GM12875 (cell line): Measurements from ENCODE around the gene PIAS4.
A peak's percentile ranks its signal among the peaks of the same experiment; 100 is the strongest.

Experiments
- H3K4me3 ChIP-seq: one replicate; pipeline ENCODE4 v1.5.1; 2011; ENCODE audit warnings: low read depth, low read length, control low read depth
- TF ChIP-seq, protein P1 (sequence below): IDR thresholded peaks from 2 replicates; pipeline ENCODE4 v1.5.1; 2011; ENCODE audit warnings: low read depth, mild to moderate bottlenecking, control low read depth, inconsistent platforms, low read length, moderate library complexity, borderline replicate concordance; ENCODE audit not compliant: insufficient read depth

The PIAS4 gene

DNA sequence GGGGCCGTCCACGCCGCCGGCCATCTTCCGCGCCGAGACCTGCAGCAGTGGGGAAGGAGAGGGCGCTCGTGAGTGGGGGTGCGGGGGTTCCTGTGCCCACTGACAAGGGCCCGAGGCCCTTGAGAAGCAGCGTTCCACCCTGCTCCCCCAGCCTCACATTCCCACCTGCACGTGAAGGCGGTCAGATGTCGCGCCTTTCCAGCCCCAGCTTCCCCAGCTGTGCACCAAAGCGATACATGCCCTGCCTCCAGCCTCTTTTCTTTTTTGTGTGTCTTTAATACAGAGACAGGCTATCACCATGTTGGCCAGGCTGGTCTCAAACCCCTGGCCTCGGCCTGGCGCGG is 47.6 kb downstream of the PIAS4 start:
- no peak overlapping the region for H3K4me3 ChIP-seq
- TF ChIP-seq, protein P1, sequence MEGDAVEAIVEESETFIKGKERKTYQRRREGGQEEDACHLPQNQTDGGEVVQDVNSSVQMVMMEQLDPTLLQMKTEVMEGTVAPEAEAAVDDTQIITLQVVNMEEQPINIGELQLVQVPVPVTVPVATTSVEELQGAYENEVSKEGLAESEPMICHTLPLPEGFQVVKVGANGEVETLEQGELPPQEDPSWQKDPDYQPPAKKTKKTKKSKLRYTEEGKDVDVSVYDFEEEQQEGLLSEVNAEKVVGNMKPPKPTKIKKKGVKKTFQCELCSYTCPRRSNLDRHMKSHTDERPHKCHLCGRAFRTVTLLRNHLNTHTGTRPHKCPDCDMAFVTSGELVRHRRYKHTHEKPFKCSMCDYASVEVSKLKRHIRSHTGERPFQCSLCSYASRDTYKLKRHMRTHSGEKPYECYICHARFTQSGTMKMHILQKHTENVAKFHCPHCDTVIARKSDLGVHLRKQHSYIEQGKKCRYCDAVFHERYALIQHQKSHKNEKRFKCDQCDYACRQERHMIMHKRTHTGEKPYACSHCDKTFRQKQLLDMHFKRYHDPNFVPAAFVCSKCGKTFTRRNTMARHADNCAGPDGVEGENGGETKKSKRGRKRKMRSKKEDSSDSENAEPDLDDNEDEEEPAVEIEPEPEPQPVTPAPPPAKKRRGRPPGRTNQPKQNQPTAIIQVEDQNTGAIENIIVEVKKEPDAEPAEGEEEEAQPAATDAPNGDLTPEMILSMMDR, result no peak

DNA sequence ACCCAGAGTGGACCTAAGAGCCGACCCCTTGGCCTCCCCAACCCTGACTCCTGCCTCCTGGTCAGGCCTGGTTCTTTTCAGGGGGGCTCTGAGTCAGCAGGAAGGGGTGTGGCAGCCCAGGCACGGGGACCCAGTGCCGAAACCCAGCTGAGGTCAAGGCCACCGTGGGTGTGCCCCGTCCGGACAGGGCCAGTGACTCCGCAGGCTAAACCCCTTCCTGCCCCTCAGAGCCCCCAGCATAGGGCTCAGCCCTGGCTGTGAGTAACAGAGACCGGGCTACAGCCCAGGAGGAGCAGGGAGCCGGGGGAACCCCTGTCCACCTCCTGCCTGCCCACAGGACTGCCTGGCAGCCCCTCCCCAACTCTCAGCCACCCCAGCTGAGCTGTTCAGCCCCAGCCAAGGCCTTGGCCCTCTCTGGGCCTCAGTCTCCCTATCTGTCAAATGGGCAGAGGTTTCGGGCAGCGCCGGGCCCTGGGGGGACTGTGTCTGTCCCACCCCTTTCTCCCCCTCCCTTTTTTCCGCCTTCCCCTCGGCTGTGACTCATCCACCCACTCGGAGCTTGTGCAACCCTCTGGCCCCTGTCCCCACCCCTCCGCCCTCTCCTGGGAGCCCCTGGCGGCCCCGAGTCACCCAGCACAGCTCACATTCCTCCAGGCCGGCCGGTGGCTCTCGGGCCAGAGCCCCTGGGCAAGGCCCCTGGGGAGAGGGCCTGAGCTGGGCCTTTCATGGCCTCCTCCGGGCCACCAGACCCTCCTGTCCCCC is 50.6 kb downstream of the PIAS4 start:
- TF ChIP-seq, protein P1, result no peak
- H3K4me3 ChIP-seq, result no peak overlapping the region

DNA sequence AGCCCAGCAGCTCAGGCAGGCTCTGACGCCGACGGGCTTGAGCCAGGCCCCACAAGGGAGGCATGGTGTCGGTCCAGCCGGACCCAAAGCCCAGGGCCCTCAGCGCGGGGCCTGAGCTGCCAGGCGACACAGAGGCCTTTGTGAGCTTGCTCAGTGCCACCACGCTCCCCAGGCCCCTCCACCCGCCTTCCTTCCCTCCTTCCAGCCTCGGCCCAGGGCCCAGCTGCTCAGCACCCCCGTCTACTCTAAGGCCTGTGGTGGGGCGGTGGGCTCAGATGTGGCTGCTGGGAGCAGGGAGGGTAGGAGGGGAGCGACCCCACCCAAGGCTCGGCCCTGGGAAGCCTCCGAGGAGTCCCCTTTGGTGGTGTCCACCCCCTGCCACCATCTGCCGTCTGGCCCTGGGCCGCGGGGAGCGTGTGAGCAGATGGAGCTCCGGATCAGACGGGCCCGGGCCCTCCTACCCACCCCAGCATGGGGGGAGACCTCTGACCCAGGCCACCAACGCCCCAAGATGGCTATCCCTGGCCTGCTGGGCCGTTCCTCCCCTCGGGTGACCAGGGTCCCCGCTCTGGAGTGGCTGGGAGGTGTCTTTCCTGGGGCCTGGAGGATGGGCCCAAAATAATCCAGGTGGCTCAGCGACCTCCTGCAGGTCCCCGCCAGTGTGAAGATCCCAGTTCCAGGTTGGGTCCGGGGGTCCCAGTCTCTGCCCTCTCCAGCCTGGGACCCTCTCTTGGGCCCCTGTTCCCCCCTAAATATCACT is 51.3 kb downstream of the PIAS4 start:
- peak overlapping the region; percentile 10 for H3K4me3 ChIP-seq
- TF ChIP-seq, protein P1, result no peak

DNA sequence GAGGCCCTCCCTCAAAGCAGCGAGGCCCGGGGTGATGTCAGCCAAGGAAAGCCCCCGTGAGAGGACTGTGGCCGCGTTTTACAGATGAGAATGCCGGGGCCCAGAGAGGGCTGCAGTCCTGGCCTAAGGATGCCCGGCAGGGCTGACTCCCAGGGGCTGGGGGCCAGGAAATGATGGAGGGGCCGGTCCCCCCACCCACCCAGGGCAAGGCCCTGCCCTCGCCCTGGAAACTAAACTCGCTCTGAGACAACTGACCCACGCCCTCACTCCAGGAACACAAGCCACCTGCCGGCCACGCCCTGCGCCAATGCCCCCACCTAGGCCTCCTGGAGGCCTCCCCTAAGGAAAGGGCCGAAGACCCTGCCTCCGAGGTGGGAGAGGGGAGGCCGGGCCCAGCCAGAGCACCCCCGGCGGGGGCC is 51.9 kb downstream of the PIAS4 start:
- TF ChIP-seq, protein P1, result no peak
- H3K4me3 ChIP-seq, result peak overlapping the region; percentile 35

DNA sequence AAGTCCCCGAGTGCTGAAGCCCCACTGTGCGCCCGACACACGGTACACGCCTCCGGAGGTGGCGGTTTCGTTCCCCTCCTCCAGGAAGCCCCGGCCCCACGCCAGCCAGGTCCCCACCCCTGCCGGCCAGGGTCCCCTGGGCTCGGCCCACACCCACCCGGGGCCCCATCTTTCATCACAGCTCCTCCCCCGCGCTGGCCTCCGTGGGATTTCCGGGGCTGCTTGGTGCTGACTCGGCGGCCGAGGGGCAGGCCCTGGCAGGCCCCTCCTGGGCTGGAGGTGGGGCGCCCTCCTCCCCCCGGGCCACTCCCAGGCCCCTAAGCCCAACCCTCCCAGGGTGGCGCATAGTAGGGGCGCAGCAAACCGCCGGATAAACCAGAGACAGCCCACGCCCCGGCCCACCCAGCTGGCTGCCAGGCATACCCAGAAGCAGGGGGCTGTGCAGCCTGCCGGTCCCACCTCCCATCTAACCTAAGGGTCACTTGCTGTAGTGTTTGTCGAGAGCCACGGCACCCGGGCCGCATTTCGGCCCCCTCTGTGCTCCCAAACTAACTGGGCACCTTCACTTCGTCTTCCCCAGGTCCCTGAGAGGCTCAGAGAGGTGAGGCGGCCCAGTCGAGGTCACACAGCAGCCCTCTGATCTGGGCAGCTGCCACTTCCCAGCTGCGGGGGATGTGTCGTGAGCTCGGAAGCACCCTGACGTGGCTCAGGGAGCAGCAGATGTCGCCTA is 52.5 kb downstream of the PIAS4 start:
- TF ChIP-seq, protein P1, result no peak
- peak overlapping the region; percentile 35 for H3K4me3 ChIP-seq

DNA sequence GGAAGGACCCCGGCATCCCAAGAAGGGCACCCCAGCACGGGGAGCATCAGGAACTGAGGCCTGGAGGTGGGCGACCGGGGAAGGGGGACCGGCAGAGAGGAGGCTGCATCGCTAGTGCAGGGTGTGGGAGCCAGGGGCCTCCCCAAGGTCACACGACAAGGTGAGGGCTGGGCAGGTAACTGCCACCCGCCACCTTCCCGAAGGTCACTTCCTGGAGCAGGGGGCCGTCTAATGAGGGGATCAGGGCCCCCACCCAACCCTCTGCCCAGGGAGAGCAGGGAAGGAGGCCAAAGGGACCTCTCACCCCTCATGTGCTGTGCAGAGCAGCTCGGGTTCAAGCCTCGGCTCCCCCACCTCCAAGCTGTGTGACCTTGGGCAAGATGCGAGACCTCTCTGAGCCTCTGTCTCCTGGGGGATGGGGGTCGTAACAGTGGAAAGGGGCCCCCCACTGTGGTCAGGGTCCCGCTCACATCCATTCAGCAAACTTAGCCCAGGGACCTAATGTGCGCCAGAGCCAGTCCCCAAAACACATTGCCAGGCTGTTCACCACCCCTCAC is 53.2 kb downstream of the PIAS4 start:
- TF ChIP-seq, protein P1, result no peak

More for the DNA sequence above, 53.2 kb downstream of the PIAS4 start:
- no peak overlapping the region for H3K4me3 ChIP-seq
